T-helper 2 cell treated with Interferon-gamma antibody and Interleukin-4, amounts not matched to agents 5 μg/mL and 100 μg/mL, for 36 hours (primary cell): ENCODE data around the gene AXIN2.

Experiments used
- DNase-seq: peaks from one replicate; pipeline ENCODE4 v3.0.0; 2021; ENCODE audit warnings: low spot score
- H3K27ac Mint-ChIP-seq: one replicate; pipeline ENCODE4 v1.8.0; 2021; ENCODE audit warnings: mild to moderate bottlenecking, mixed read lengths
- H3K27me3 Mint-ChIP-seq: one replicate; pipeline ENCODE4 v1.8.0; 2021; ENCODE audit warnings: low read depth, mixed read lengths
- H3K36me3 Mint-ChIP-seq: one replicate; pipeline ENCODE4 v1.8.0; 2021; ENCODE audit warnings: low read depth, mixed read lengths
- H3K4me1 Mint-ChIP-seq: one replicate; pipeline ENCODE4 v1.8.0; 2021; ENCODE audit warnings: low read depth, mixed read lengths
- H3K4me3 Mint-ChIP-seq: one replicate; pipeline ENCODE4 v1.8.0; 2022; ENCODE audit warnings: mild to moderate bottlenecking, moderate library complexity, mixed read lengths
- H3K9me3 Mint-ChIP-seq: one replicate; pipeline ENCODE4 v1.8.0; 2021; ENCODE audit warnings: mixed read lengths

AXIN2 gene, protein sequence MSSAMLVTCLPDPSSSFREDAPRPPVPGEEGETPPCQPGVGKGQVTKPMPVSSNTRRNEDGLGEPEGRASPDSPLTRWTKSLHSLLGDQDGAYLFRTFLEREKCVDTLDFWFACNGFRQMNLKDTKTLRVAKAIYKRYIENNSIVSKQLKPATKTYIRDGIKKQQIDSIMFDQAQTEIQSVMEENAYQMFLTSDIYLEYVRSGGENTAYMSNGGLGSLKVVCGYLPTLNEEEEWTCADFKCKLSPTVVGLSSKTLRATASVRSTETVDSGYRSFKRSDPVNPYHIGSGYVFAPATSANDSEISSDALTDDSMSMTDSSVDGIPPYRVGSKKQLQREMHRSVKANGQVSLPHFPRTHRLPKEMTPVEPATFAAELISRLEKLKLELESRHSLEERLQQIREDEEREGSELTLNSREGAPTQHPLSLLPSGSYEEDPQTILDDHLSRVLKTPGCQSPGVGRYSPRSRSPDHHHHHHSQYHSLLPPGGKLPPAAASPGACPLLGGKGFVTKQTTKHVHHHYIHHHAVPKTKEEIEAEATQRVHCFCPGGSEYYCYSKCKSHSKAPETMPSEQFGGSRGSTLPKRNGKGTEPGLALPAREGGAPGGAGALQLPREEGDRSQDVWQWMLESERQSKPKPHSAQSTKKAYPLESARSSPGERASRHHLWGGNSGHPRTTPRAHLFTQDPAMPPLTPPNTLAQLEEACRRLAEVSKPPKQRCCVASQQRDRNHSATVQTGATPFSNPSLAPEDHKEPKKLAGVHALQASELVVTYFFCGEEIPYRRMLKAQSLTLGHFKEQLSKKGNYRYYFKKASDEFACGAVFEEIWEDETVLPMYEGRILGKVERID

GRCh38 chr17:65561452-65562205 lies at the start of gene AXIN2:
AXIN2 (minus strand) TSS chr17:65561648; CDS start chr17:65558620, 3,028 bp downstream.
- peak within 1 kb of the TSS; percentile 62 for H3K27ac Mint-ChIP-seq
- H3K9me3 Mint-ChIP-seq: no peaks in the 10 kb centered on the region
- H3K36me3 Mint-ChIP-seq: peaks cover 2% of the 10 kb centered on the region
- H3K27me3 Mint-ChIP-seq: peaks cover 24% of the 10 kb centered on the region
- H3K4me1 Mint-ChIP-seq: peaks cover 18% of the 10 kb centered on the region
- DNase-seq: peak; percentile 82
- H3K4me3 Mint-ChIP-seq: peak within 1 kb of the TSS; percentile 77

GRCh38 chr17:65609749-65610148 lies 48.3 kb upstream of the AXIN2 start:
- Mint-ChIP-seq H3K27ac (no peak overlapping the region), H3K27me3 (no peaks in the 10 kb centered on the region), H3K9me3 (no peaks in the 10 kb centered on the region), H3K4me3 (no peak overlapping the region), H3K36me3 (no peaks in the 10 kb centered on the region), H3K4me1 (no peaks in the 10 kb centered on the region)
- no peak for DNase-seq

DNA sequence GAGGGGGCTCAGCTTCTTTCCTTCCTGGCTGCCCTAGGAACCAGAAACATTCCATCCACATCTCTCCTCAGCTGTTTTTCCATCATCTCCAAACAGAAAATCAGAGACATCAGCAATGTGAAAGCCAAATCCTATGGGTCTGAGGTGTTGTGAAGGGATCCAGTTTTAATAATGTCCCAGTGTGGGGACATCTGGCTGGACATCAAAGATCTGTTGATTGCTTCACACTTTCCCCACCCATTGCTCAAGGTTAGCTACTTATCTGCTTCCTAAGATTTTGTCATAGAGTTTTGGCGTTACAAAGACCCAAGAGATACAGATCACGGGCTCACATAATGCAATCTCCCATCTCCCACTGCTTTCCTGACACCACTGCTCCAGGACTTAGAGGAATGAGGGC lies 47.8 kb upstream of the AXIN2 start:
- H3K4me3 Mint-ChIP-seq: no peak overlapping the region
- no peaks in the 10 kb centered on the region for H3K27me3 Mint-ChIP-seq
- no peaks in the 10 kb centered on the region for H3K9me3 Mint-ChIP-seq
- no peaks in the 10 kb centered on the region for H3K4me1 Mint-ChIP-seq
- no peaks in the 10 kb centered on the region for H3K36me3 Mint-ChIP-seq
- DNase-seq: no peak
- H3K27ac Mint-ChIP-seq: no peak overlapping the region

DNA sequence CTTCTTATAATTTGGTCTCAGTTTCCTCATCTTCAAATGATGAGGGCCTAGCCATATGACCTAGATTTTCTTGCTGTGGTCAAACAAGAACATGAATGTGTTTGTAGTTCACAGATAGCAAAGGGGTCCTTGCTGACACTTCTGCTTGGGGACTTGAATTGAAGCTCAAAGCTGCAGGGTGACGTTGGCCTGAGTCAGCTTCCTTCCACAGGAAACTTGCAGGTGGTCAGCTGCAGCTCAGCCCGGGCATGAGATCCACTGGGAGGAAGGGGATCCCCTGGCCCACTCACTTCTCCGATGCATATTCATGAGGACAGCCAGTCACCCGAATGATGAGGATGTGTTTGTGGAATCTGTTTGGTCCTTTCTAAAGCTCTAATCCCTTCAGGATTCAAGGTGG lies 42.6 kb upstream of the AXIN2 start:
- Mint-ChIP-seq H3K4me1 (peaks cover 3% of the 10 kb centered on the region), H3K27ac (no peak overlapping the region), H3K36me3 (no peaks in the 10 kb centered on the region), H3K27me3 (no peaks in the 10 kb centered on the region), H3K4me3 (no peak overlapping the region), H3K9me3 (no peaks in the 10 kb centered on the region)
- DNase-seq: no peak

- no peak for DNase-seq
- peaks cover 3% of the 10 kb centered on the region for H3K4me1 Mint-ChIP-seq
- no peak overlapping the region for H3K4me3 Mint-ChIP-seq
- H3K27ac Mint-ChIP-seq: no peak overlapping the region
- no peaks in the 10 kb centered on the region for H3K27me3 Mint-ChIP-seq
- H3K36me3 Mint-ChIP-seq: no peaks in the 10 kb centered on the region
- no peaks in the 10 kb centered on the region for H3K9me3 Mint-ChIP-seq
Observed at GRCh38 chr17:65601881-65602280, 40.4 kb upstream of the AXIN2 start.

DNA sequence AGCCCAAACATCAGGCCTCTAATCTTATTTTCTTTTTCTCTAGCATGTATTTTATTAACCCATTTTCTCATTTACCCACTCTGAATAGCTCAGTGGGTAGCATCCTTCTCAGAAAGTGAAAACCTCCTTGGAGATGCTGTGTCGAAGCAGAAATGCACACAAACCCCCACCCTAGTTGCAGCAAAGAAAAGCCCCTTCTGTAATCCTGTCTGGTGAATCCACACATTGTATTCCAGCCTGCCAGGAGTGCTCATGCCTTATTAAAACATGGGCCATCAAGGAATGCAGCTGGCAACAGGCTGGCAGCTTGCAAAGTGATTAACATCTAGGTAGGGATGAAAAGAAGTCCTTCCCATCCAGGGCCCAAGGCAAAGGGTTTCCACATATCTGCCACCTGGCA lies 39.7 kb upstream of the AXIN2 start:
- H3K4me3 Mint-ChIP-seq: no peak overlapping the region
- no peaks in the 10 kb centered on the region for H3K36me3 Mint-ChIP-seq
- H3K27ac Mint-ChIP-seq: no peak overlapping the region
- H3K4me1 Mint-ChIP-seq: peaks cover 3% of the 10 kb centered on the region
- no peaks in the 10 kb centered on the region for H3K27me3 Mint-ChIP-seq
- no peaks in the 10 kb centered on the region for H3K9me3 Mint-ChIP-seq
- no peak for DNase-seq

GRCh38 chr17:65600518-65600917 lies 39.1 kb upstream of the AXIN2 start:
- H3K4me3 Mint-ChIP-seq: no peak overlapping the region
- H3K36me3 Mint-ChIP-seq: no peaks in the 10 kb centered on the region
- no peaks in the 10 kb centered on the region for H3K27me3 Mint-ChIP-seq
- peaks cover 3% of the 10 kb centered on the region for H3K4me1 Mint-ChIP-seq
- DNase-seq: no peak
- H3K27ac Mint-ChIP-seq: no peak overlapping the region
- no peaks in the 10 kb centered on the region for H3K9me3 Mint-ChIP-seq

DNA sequence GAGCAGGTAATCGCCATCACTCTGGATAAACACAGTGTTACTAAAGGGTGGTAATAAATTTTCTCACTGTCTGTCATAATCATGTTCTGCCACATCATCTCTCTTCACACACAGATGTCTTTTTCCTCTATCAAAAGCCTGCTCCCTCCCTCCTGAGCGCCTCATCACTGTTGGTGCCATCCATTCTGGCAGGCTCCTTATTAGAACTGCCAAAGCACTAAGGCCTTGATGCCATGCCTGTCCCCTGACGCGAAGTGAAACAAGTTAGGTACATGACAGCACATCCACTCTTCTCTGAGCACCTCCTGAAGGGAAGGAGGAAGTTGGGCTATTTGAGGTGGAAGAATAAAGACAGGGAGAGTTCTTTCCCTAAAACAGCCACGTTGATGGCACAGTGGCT lies 38.2 kb upstream of the AXIN2 start:
- no peak for DNase-seq
- Mint-ChIP-seq H3K27ac (no peak overlapping the region), H3K36me3 (no peaks in the 10 kb centered on the region), H3K4me1 (peaks cover 5% of the 10 kb centered on the region), H3K9me3 (no peaks in the 10 kb centered on the region), H3K4me3 (no peak overlapping the region), H3K27me3 (no peaks in the 10 kb centered on the region)

DNA sequence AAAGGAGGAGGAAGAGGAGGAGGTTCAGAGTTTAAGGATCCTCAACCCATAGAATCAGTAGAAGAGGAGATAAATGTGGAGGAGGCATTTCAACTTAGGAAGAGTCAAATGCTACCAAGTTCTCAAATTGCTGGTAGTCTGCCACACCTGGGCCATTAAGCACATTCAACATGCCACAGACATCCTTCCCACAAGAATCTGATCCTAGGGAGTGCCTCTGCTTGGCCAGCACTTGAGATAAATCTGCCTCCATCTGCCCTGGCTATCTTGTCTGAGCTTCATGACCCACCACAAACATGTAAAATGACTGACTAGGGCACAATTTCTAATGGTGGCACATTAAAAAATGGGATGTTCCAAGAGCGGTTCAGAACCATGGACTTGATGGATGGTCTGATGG lies 37.3 kb upstream of the AXIN2 start:
- H3K9me3 Mint-ChIP-seq: no peaks in the 10 kb centered on the region
- H3K4me3 Mint-ChIP-seq: no peak overlapping the region
- H3K27me3 Mint-ChIP-seq: no peaks in the 10 kb centered on the region
- H3K4me1 Mint-ChIP-seq: peaks cover 9% of the 10 kb centered on the region
- no peak for DNase-seq
- no peak overlapping the region for H3K27ac Mint-ChIP-seq
- H3K36me3 Mint-ChIP-seq: no peaks in the 10 kb centered on the region

- peak overlapping the region; percentile 52 for H3K4me3 Mint-ChIP-seq
- no peak overlapping the region for H3K27ac Mint-ChIP-seq
- peaks cover 8% of the 10 kb centered on the region for H3K4me1 Mint-ChIP-seq
- no peaks in the 10 kb centered on the region for H3K36me3 Mint-ChIP-seq
- H3K9me3 Mint-ChIP-seq: no peaks in the 10 kb centered on the region
- DNase-seq: no peak
- peaks cover 3% of the 10 kb centered on the region for H3K27me3 Mint-ChIP-seq
Observed at GRCh38 chr17:65595071-65595656, 33.7 kb upstream of the AXIN2 start.

GRCh38 chr17:65593855-65594845 lies 32.7 kb upstream of the AXIN2 start:
- peak overlapping the region; percentile 52 for H3K4me3 Mint-ChIP-seq
- H3K36me3 Mint-ChIP-seq: no peaks in the 10 kb centered on the region
- H3K27me3 Mint-ChIP-seq: peaks cover 3% of the 10 kb centered on the region
- no peak overlapping the region for H3K27ac Mint-ChIP-seq
- H3K9me3 Mint-ChIP-seq: no peaks in the 10 kb centered on the region
- peaks cover 8% of the 10 kb centered on the region for H3K4me1 Mint-ChIP-seq
- no peak for DNase-seq

DNA sequence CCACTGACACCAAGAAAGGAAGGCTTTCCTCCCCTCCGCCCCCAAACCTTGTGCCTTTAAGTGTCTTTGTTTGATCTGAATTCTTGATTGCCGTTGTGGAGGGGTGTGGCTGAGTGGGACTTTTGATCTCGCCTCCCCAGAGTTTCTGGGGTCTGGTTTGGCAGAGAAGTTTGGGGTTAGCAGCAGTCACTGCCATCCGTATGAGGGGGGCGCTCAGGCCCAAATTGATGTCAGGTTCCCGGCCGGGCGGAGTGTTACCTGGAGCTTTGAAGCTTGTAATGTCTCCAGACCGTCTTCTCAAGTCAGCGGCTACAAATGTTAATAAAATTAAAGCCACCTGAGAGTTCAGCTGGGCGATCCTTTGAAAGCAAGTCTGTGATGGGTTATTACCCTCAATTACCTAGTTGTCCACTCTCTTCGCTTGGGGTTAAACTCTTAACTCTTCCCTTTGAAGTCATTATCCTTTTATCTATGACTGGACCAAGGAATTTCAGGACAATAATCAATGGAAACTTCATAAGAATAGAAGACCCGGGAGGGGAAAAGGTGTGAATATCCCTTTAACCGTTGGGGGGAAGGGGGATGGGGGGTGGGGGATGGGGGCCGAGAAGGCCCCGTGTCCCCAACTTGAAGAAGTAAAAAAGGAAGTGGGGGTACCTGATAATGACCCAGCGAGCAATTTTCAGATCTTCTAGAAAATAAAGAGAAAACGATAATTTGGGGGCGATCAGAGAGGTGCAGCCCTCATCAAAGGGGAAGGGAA lies 31.8 kb upstream of the AXIN2 start:
- peaks cover 3% of the 10 kb centered on the region for H3K27me3 Mint-ChIP-seq

More for the DNA sequence above, 31.8 kb upstream of the AXIN2 start:
- Mint-ChIP-seq H3K27ac (no peak overlapping the region), H3K36me3 (no peaks in the 10 kb centered on the region), H3K9me3 (no peaks in the 10 kb centered on the region), H3K4me1 (peaks cover 8% of the 10 kb centered on the region), H3K4me3 (peak overlapping the region; percentile 52)
- DNase-seq: no peak
